ENCODE data around the gene TMEM200A.

DNA sequence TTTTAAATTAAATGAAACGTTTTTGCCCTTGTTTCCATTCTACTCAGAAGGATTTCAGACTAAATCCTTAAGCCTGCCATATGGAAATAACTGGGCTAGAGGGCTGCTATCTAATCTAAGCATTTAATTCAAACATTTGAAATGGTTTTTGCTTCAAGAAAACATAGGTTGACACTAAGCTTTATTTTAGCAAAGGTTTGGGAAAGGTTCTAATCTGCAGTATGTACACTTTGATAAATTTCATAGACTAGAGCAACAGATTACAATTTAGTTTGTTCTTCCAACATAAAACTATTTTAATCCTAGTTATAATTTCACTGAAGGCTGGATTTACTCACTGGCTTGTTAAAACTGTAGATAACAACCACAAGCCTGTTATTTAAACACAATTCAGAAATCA, 72.1 kb downstream of the TMEM200A start:
- TF ChIP-seq CBX5 (IDR thresholded peaks at IDR 0.05; ENCODE audit: low read depth, low read length) (no peak), CHD1 (IDR thresholded peaks at IDR 0.05; ENCODE audit: low read depth, low read length) (no peak), FOSL1 (IDR thresholded peaks at IDR 0.05; ENCODE audit: insufficient read depth, low read depth, low read length) (no peak), CEBPB (IDR thresholded peaks at IDR 0.05; ENCODE audit: low read depth, low read length) (no peak), POLR2A (IDR thresholded peaks at IDR 0.05; ENCODE audit: control extremely low read depth in 1 of 2, low read depth in 2 of 2, low read length in 2 of 2) (no peak), KDM1A (IDR thresholded peaks at IDR 0.05; ENCODE audit: borderline replicate concordance, low read length) (no peak), POU5F1 (IDR thresholded peaks at IDR 0.05; ENCODE audit: low read depth, low read length) (no peak), EZH2 (IDR thresholded peaks at IDR 0.05; ENCODE audit: low read depth, low read length, severe bottlenecking) (no peak)
- TF ChIP-seq, protein P1, sequence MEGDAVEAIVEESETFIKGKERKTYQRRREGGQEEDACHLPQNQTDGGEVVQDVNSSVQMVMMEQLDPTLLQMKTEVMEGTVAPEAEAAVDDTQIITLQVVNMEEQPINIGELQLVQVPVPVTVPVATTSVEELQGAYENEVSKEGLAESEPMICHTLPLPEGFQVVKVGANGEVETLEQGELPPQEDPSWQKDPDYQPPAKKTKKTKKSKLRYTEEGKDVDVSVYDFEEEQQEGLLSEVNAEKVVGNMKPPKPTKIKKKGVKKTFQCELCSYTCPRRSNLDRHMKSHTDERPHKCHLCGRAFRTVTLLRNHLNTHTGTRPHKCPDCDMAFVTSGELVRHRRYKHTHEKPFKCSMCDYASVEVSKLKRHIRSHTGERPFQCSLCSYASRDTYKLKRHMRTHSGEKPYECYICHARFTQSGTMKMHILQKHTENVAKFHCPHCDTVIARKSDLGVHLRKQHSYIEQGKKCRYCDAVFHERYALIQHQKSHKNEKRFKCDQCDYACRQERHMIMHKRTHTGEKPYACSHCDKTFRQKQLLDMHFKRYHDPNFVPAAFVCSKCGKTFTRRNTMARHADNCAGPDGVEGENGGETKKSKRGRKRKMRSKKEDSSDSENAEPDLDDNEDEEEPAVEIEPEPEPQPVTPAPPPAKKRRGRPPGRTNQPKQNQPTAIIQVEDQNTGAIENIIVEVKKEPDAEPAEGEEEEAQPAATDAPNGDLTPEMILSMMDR (IDR thresholded peaks at IDR 0.05; ENCODE audit: control extremely low read depth in 1 of 3, insufficient read depth in 1 of 3, low read depth in 1 of 3, low read length in 3 of 3), result no peak
- TF ChIP-seq, protein P2, sequence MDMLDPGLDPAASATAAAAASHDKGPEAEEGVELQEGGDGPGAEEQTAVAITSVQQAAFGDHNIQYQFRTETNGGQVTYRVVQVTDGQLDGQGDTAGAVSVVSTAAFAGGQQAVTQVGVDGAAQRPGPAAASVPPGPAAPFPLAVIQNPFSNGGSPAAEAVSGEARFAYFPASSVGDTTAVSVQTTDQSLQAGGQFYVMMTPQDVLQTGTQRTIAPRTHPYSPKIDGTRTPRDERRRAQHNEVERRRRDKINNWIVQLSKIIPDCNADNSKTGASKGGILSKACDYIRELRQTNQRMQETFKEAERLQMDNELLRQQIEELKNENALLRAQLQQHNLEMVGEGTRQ (IDR thresholded peaks at IDR 0.05; ENCODE audit: low read length), result no peak
